ENCODE results near the gene ASXL2.
"Not testable (repeated sequence)": the region's sequence is repeated elsewhere in the genome, so short reads cannot be mapped to it uniquely, and the experiment has no call there.

ASXL2 gene

GRCh38 chr2:25878361-25879132 lies at the start of gene ASXL2:
ASXL2 (minus strand) TSS chr2:25878487; CDS start chr2:25878222, 265 bp downstream.
- peak; percentile 81 to 98 (median 90) for DNase-seq

- DNase-seq = no peak
Measured at GRCh38 chr2:25926984-25927756, 48.9 kb upstream of the ASXL2 start.

GRCh38 chr2:25922501-25922900 lies 44.2 kb upstream of the ASXL2 start:
- no peak for DNase-seq

GRCh38 chr2:25920786-25921415 lies 42.6 kb upstream of the ASXL2 start:
- no peak for DNase-seq

GRCh38 chr2:25920336-25920735 lies 42.0 kb upstream of the ASXL2 start:
- DNase-seq = no peak

- no peak for DNase-seq
Measured at GRCh38 chr2:25917832-25918231, 39.5 kb upstream of the ASXL2 start.

GRCh38 chr2:25917411-25917810 lies 39.1 kb upstream of the ASXL2 start:
- DNase-seq = not testable (repeated sequence)

- peak in 1 of 4 experiments; percentile 18 for DNase-seq
Measured at GRCh38 chr2:25915944-25916772, 37.9 kb upstream of the ASXL2 start.

GRCh38 chr2:25915411-25915810 lies 37.1 kb upstream of the ASXL2 start:
- not testable (repeated sequence) for DNase-seq

- DNase-seq = not testable (repeated sequence)
Measured at GRCh38 chr2:25913696-25913973, 35.3 kb upstream of the ASXL2 start.

GRCh38 chr2:25912851-25913695 lies 34.8 kb upstream of the ASXL2 start:
- DNase-seq = no peak

- DNase-seq = not testable (repeated sequence)
Measured at GRCh38 chr2:25909574-25909973, 31.3 kb upstream of the ASXL2 start.

GRCh38 chr2:25905126-25905525 lies 26.8 kb upstream of the ASXL2 start:
- DNase-seq = no peak

GRCh38 chr2:25903216-25903776 lies 25.0 kb upstream of the ASXL2 start:
- DNase-seq = no peak

GRCh38 chr2:25899404-25899970 lies 21.2 kb upstream of the ASXL2 start:
- DNase-seq = no peak

- no peak for DNase-seq
Measured at GRCh38 chr2:25897506-25897905, 19.2 kb upstream of the ASXL2 start.

- DNase-seq = not testable (repeated sequence)
Measured at GRCh38 chr2:25896308-25896707, 18.0 kb upstream of the ASXL2 start.

GRCh38 chr2:25895610-25896009 lies 17.3 kb upstream of the ASXL2 start:
- DNase-seq = no peak

GRCh38 chr2:25895018-25895417 lies 16.7 kb upstream of the ASXL2 start:
- DNase-seq = no peak

GRCh38 chr2:25894135-25894830 lies 16.0 kb upstream of the ASXL2 start:
- DNase-seq = no peak

- no peak for DNase-seq
Measured at GRCh38 chr2:25891672-25892071, 13.4 kb upstream of the ASXL2 start.
